DOHH2 (cell line): ENCODE data around the gene RCL1.

ENCODE experiments used
- H3F3A ChIP-seq: fragments of 200-600 bp; sonication (generic), shearing (Covaris generic); 2 replicates; pipeline ENCODE4 v1.6.0; 2016; ENCODE audit warnings: antibody characterized with exemption, mild to moderate bottlenecking; ENCODE audit not compliant: control insufficient read depth, insufficient read depth
- H3K27ac ChIP-seq: fragments of 200-600 bp; sonication (generic); 2 replicates; pipeline ENCODE4 v1.5.1; 2014; ENCODE audit warnings: low read depth, mild to moderate bottlenecking, low read length, moderate library complexity
- H3K27me3 ChIP-seq: fragments of 200-600 bp; sonication (generic); 2 replicates; pipeline ENCODE4 v1.6.1; 2014; ENCODE audit warnings: mild to moderate bottlenecking, low read length, mixed read lengths; ENCODE audit not compliant: control insufficient read depth
- H3K36me3 ChIP-seq: fragments of 200-600 bp; sonication (generic); 2 replicates; pipeline ENCODE4 v1.6.1; 2014; ENCODE audit warnings: mild to moderate bottlenecking, low read length, moderate library complexity, mixed read lengths; ENCODE audit not compliant: control insufficient read depth
- H3K4me1 ChIP-seq: fragments of 200-600 bp; sonication (generic); 2 replicates; pipeline ENCODE4 v1.6.1; 2014; ENCODE audit warnings: mild to moderate bottlenecking, low read length, mixed read lengths; ENCODE audit not compliant: control insufficient read depth
- H3K4me2 ChIP-seq: fragments of 200-600 bp; sonication (generic); 2 replicates; pipeline ENCODE4 v1.6.0; 2014; ENCODE audit warnings: mild to moderate bottlenecking, low read length, moderate library complexity
- H3K4me3 ChIP-seq: fragments of 200-600 bp; sonication (generic); 2 replicates; pipeline ENCODE4 v1.5.1; 2014; ENCODE audit warnings: mild to moderate bottlenecking, low read length, mixed read lengths
- H3K79me2 ChIP-seq: fragments of 200-600 bp; sonication (generic); 2 replicates; pipeline ENCODE4 v1.6.1; 2014; ENCODE audit warnings: mild to moderate bottlenecking, low read length, mixed read lengths; ENCODE audit not compliant: control insufficient read depth
- H3K9me2 ChIP-seq: fragments of 200-600 bp; sonication (generic); replicated peaks from 2 replicates; pipeline ENCODE4 v1.6.1; 2014; ENCODE audit warnings: mild to moderate bottlenecking, low read length, mixed read lengths; ENCODE audit not compliant: control insufficient read depth
- H3K9me3 ChIP-seq: fragments of 200-600 bp; sonication (generic); 2 replicates; pipeline ENCODE4 v1.6.1; 2014; ENCODE audit warnings: antibody characterized with exemption, low read length, mixed read lengths; ENCODE audit not compliant: control insufficient read depth, insufficient read depth
- H4K20me1 ChIP-seq: fragments of 200-600 bp; sonication (generic); 2 replicates; pipeline ENCODE4 v1.6.0; 2014; ENCODE audit warnings: low read depth, mild to moderate bottlenecking, antibody characterized with exemption, low read length, moderate library complexity; ENCODE audit not compliant: control insufficient read depth, insufficient read depth
- EZH2phosphoT487 ChIP-seq: fragments of 200-600 bp; sonication (generic); IDR thresholded peaks from 2 replicates; pipeline ENCODE4 v1.6.1; 2017; ENCODE audit warnings: borderline replicate concordance, mild to moderate bottlenecking, antibody characterized with exemption, low read length, moderate library complexity, mixed read lengths
- TF ChIP-seq, protein P1 (sequence below): fragments of 200-600 bp; sonication (generic); IDR thresholded peaks from one replicate; pipeline ENCODE4 v1.5.1; 2014; ENCODE audit warnings: antibody characterized with exemption, mild to moderate bottlenecking, low read depth, low read length; ENCODE audit not compliant: poor library complexity, severe bottlenecking

RCL1 gene

DNA sequence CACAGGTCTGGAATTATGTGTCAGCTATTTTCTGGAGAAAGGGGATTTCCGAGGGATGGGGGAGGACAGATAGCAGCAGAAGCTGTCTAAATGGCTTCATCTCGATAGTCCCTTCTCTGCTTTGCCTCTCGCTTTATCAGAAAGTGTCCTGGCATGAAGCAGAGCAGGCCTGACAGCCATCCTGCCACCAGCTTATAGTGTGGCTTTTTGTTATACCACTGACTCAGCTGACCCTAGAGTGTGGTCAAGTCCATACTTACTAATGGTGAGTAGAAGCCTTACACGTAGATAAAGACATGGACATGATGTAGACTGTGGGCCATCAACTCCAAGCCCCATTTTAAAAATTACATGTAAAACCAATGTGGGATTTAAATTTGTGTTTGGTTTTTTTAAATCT, 50.0 kb downstream of the RCL1 start:
- Histone ChIP-seq H3K36me3 (peaks cover 55% of the 10 kb centered on the region), H4K20me1 (no peaks in the 10 kb centered on the region), H3K27me3 (no peaks in the 10 kb centered on the region), H3K4me2 (no peak overlapping the region), H3K79me2 (no peaks in the 10 kb centered on the region), H3K4me3 (no peak overlapping the region), H3F3A (no peaks in the 10 kb centered on the region), H3K9me2 (no peaks in the 10 kb centered on the region), H3K9me3 (no peaks in the 10 kb centered on the region), H3K27ac (no peak overlapping the region), H3K4me1 (no peaks in the 10 kb centered on the region)
- TF ChIP-seq, protein P1, sequence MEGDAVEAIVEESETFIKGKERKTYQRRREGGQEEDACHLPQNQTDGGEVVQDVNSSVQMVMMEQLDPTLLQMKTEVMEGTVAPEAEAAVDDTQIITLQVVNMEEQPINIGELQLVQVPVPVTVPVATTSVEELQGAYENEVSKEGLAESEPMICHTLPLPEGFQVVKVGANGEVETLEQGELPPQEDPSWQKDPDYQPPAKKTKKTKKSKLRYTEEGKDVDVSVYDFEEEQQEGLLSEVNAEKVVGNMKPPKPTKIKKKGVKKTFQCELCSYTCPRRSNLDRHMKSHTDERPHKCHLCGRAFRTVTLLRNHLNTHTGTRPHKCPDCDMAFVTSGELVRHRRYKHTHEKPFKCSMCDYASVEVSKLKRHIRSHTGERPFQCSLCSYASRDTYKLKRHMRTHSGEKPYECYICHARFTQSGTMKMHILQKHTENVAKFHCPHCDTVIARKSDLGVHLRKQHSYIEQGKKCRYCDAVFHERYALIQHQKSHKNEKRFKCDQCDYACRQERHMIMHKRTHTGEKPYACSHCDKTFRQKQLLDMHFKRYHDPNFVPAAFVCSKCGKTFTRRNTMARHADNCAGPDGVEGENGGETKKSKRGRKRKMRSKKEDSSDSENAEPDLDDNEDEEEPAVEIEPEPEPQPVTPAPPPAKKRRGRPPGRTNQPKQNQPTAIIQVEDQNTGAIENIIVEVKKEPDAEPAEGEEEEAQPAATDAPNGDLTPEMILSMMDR: no peak
- no peak for TF ChIP-seq EZH2phosphoT487

DNA sequence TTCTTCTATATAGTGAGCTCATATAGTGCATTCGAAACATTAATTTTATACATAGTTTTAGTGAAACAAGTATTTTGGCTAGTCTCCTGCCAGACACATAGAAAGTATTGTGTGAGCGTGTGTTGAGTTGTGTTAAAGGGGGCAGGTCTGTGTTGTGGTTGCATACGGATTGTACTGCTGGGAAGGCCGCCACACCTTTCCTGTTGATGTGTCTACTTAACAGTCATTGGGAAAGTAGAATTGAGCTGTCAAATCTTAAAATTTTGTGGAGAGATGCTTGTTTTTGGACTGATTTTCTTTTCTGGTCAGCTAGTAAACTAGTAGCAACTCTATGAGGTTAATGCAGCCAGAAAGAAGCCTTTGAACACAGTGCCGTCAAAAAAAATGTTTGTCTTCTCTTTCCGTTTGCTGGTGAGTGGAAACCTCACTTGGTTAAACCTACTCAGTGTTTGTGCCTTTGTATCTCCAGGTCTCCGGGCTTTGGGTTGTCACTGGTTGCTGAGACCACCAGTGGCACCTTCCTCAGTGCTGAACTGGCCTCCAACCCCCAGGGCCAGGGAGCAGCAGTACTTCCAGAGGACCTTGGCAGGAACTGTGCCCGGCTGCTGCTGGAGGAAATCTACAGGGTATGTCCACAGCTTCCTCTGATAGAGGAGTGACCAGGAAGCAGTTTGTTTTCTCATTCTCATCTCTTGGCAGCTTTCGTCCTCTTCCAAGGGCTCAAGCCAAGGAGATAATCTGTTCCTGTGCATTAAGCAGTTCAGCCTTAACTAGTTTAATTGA, 51.5 kb downstream of the RCL1 start:
- Histone ChIP-seq H3K4me1 (no peaks in the 10 kb centered on the region), H3K4me2 (no peak overlapping the region), H3K9me3 (no peaks in the 10 kb centered on the region), H3K4me3 (no peak overlapping the region), H4K20me1 (no peaks in the 10 kb centered on the region), H3K9me2 (no peaks in the 10 kb centered on the region), H3K27me3 (no peaks in the 10 kb centered on the region), H3K79me2 (no peaks in the 10 kb centered on the region), H3K27ac (no peak overlapping the region), H3K36me3 (peaks cover 62% of the 10 kb centered on the region), H3F3A (no peaks in the 10 kb centered on the region)
- TF ChIP-seq, protein P1: no peak
- no peak for TF ChIP-seq EZH2phosphoT487

DNA sequence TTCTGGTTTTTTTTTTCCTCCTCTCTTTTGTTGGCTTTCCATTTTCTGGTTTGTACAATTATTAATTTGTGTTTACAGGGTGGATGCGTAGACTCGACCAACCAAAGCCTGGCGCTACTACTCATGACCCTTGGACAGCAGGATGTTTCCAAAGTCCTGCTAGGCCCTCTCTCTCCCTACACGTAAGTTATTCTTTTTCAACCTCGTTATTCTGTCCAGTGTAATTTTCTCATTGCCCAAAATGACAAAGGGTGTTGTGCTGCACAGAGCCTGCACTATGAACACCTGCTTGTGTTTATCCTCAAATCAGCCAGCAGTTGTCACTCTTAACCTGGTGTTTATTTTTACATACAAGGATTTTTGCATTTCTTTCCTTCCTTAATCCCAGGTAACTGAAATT, 56.6 kb downstream of the RCL1 start:
- Histone ChIP-seq H3K4me1 (no peaks in the 10 kb centered on the region), H3K4me2 (no peak overlapping the region), H3K36me3 (peaks cover 76% of the 10 kb centered on the region)

More for the DNA sequence above, 56.6 kb downstream of the RCL1 start:
- Histone ChIP-seq H3K4me3 (no peak overlapping the region), H3K9me3 (no peaks in the 10 kb centered on the region), H3F3A (no peaks in the 10 kb centered on the region), H3K79me2 (no peaks in the 10 kb centered on the region), H4K20me1 (no peaks in the 10 kb centered on the region), H3K27ac (no peak overlapping the region), H3K9me2 (no peaks in the 10 kb centered on the region), H3K27me3 (no peaks in the 10 kb centered on the region)
- no peak for TF ChIP-seq EZH2phosphoT487
- TF ChIP-seq, protein P1: no peak
